HepG2 (cell line): ENCODE measurements around the gene TMEM239. TPM values are rescaled to one million over a fixed set of nuclear protein-coding genes. Genes with fewer than 3 reads are reported as not detected.

ENCODE experiments used
- AKAP8 ChIP-seq: sonication (generic); formaldehyde crosslinking; IDR thresholded peaks from 2 replicates; pipeline ENCODE4 v1.5.1; 2020; ENCODE audit warnings: mild to moderate bottlenecking, missing genetic modification reagents
- ARID3A ChIP-seq: IDR thresholded peaks from 2 replicates; pipeline ENCODE4 v1.6.1; 2012; ENCODE audit warnings: low read depth, low read length, improper control_type of control experiment
- ELF1 ChIP-seq: sonication (generic); formaldehyde crosslinking; IDR thresholded peaks from 2 replicates; pipeline ENCODE4 v1.4.0; 2020; ENCODE audit warnings: missing genetic modification reagents
- FUBP1 ChIP-seq: sonication (generic); formaldehyde crosslinking; IDR thresholded peaks from 2 replicates; pipeline ENCODE4 v1.5.1; 2020; ENCODE audit warnings: missing genetic modification reagents, mild to moderate bottlenecking, borderline replicate concordance
- HMGXB4 ChIP-seq, 2 experiments: sonication (generic) in 1 of 2; formaldehyde crosslinking in 1 of 2; IDR thresholded peaks; 2 replicates each; pipeline versions ENCODE4 v1.4.0 to v1.6.1; 2018 to 2020; ENCODE audit warnings: missing genetic modification reagents in 2 of 2, borderline replicate concordance in 1 of 2, low read depth in 1 of 2, mild to moderate bottlenecking in 1 of 2, missing biosample characterization in 1 of 2
- MTERF4 ChIP-seq: sonication (generic); formaldehyde crosslinking; IDR thresholded peaks from 2 replicates; pipeline ENCODE4 v1.8.0; 2023; ENCODE audit warnings: mild to moderate bottlenecking, missing genetic modification reagents
- NBN ChIP-seq: fragments of 450-650 bp; conservative IDR thresholded peaks from 2 replicates; pipeline ENCODE4 v1.6.1; 2017
- PRDM15 ChIP-seq: sonication (generic); formaldehyde crosslinking; IDR thresholded peaks from 2 replicates; pipeline ENCODE4 v1.4.0; 2020; ENCODE audit warnings: missing genetic modification reagents
- SP5 ChIP-seq: IDR thresholded peaks from 2 replicates; pipeline ENCODE4 v1.6.1; 2016; ENCODE audit warnings: low read depth, borderline replicate concordance
- STAG1 ChIP-seq: sonication (generic); formaldehyde crosslinking; IDR thresholded peaks from 2 replicates; pipeline ENCODE4 v1.4.0; 2020; ENCODE audit warnings: missing genetic modification reagents
- ZBTB37 ChIP-seq: sonication (generic); formaldehyde crosslinking; IDR thresholded peaks from 2 replicates; pipeline ENCODE4 v1.4.0; 2020; ENCODE audit warnings: mild to moderate bottlenecking, missing genetic modification reagents
- ZFP90 ChIP-seq: sonication (generic); formaldehyde crosslinking; IDR thresholded peaks from 2 replicates; pipeline ENCODE4 v1.8.0; 2022; ENCODE audit warnings: missing genetic modification reagents, mild to moderate bottlenecking, inconsistent platforms, borderline replicate concordance
- ZNF180 ChIP-seq: sonication (generic); formaldehyde crosslinking; IDR thresholded peaks from 2 replicates; pipeline ENCODE4 v1.4.0; 2020; ENCODE audit warnings: low read depth, missing genetic modification reagents, borderline replicate concordance
- ZNF263 ChIP-seq: sonication (generic); formaldehyde crosslinking; IDR thresholded peaks from 2 replicates; pipeline ENCODE4 v1.4.0; 2020; ENCODE audit warnings: missing genetic modification reagents
- ZNF691 ChIP-seq: sonication (generic); formaldehyde crosslinking; IDR thresholded peaks from 2 replicates; pipeline ENCODE4 v1.4.0; 2020; ENCODE audit warnings: missing genetic modification reagents, low read depth, mild to moderate bottlenecking, borderline replicate concordance
- polyA plus RNA-seq, 8 experiments: library from polyadenylated mRNA; depleted of rRNA in 3 of 8; stranded (reverse) in 7 of 8; unstranded in 1 of 8; fragments of >200 nt; fragmentation: Illumina TruSeq in 4 of 8; extraction: Trizol in 4 of 8; gene quantifications; 2 replicates each; pipeline versions ENCODE4 v1.2.1 to v1.2.3, GENCODE V29; 2011 to 2016; ENCODE audit warnings: low read depth in 4 of 8, missing spikeins in 1 of 8, mixed read lengths in 1 of 8; ENCODE audit not compliant: insufficient read depth in 1 of 8
- total RNA-seq, 5 experiments: library from RNA; depleted of rRNA; stranded (reverse); fragments of >200 nt; fragmentation: Illumina TruSeq; extraction: Trizol; gene quantifications; 2 replicates each; pipeline ENCODE4 v1.2.3, GENCODE V29; 2016; ENCODE audit warnings: low read depth in 1 of 5

TMEM239 gene
- total and polyA plus RNA-seq, 2 of the 13 experiments (the other 11 are each of a cell fraction or from before 2014, with no cell fraction given): not detected

- TF ChIP-seq MTERF4 (CRISPR knock-in tag): 0 out of 2 replicates have a peak, but pooled peaks have one; percentile 36
- no peak for TF ChIP-seq ZNF180 (CRISPR knock-in tag)
- TF ChIP-seq ZNF263 (CRISPR knock-in tag): no peak
- TF ChIP-seq ZBTB37 (CRISPR knock-in tag): peak; percentile 75; the same call in 1 of the 2 replicates
- peak in 1 of 2 experiments; percentile 27; a peak in 1 of 4 replicates for TF ChIP-seq HMGXB4 (CRISPR knock-in tag; IDR thresholded peaks at IDR 0.05; ENCODE audit: borderline replicate concordance in 1 of 2, low read depth in 1 of 2)
- peak; percentile 74 for TF ChIP-seq ELF1 (CRISPR knock-in tag)
- no peak for TF ChIP-seq ZNF691 (CRISPR knock-in tag)
- TF ChIP-seq PRDM15: 0 out of 2 replicates have a peak, but pooled peaks have one; percentile 40
- no peak for TF ChIP-seq NBN
- TF ChIP-seq ZFP90 (CRISPR knock-in tag): peak; percentile 75
- TF ChIP-seq FUBP1: peak; percentile 20; the same call in 1 of the 2 replicates
- peak; percentile 6; the same call in 1 of the 2 replicates for TF ChIP-seq STAG1 (CRISPR knock-in tag)
- TF ChIP-seq SP5 (CRISPR knock-in tag): peak; percentile 57; the same call in 1 of the 2 replicates
- no peak for TF ChIP-seq ARID3A
- peak; percentile 71; the same call in 1 of the 2 replicates for TF ChIP-seq AKAP8 (CRISPR knock-in tag)
These were observed 24.9 kb downstream of the TMEM239 start (continued) for GRCh38 chr20:2840967-2841531.
